Fibroblast of skin of left quadriceps (primary cell): ENCODE results near the gene MCCC2.
"Not testable (repeated sequence)": the region's sequence is repeated elsewhere in the genome, so short reads cannot be mapped to it uniquely, and the experiment has no call there.

ENCODE experiments used
- DNase-seq, 2 experiments: peaks; one replicate each; pipeline ENCODE4 v3.0.0-alpha.2; 2013; ENCODE audit warnings: low read depth in 2 of 2

The MCCC2 gene

GRCh38 chr5:71586941-71587765 is at the start of gene MCCC2:
MCCC2 (plus strand) TSS chr5:71587340; CDS start chr5:71587426, 86 bp downstream.
- DNase-seq = peak; percentile 88 to 89

- no peak for DNase-seq
Measured at GRCh38 chr5:71537687-71538086, 49.5 kb upstream of the MCCC2 start.

GRCh38 chr5:71550885-71551284 is 36.3 kb upstream of the MCCC2 start:
- not testable (repeated sequence) for DNase-seq

- not testable (repeated sequence) for DNase-seq
Measured at GRCh38 chr5:71551582-71551981, 35.6 kb upstream of the MCCC2 start.

GRCh38 chr5:71552026-71552749 is 35.0 kb upstream of the MCCC2 start:
- not testable (repeated sequence) for DNase-seq

- no peak for DNase-seq
Measured at GRCh38 chr5:71563161-71563560, 24.0 kb upstream of the MCCC2 start.

GRCh38 chr5:71564895-71565294 is 22.2 kb upstream of the MCCC2 start:
- DNase-seq = no peak

GRCh38 chr5:71569748-71570509 is 17.2 kb upstream of the MCCC2 start:
- DNase-seq = no peak

- not testable (repeated sequence) for DNase-seq
Measured at GRCh38 chr5:71571811-71572210, 15.3 kb upstream of the MCCC2 start.

GRCh38 chr5:71573591-71573990 is 13.5 kb upstream of the MCCC2 start:
- no peak for DNase-seq

GRCh38 chr5:71575588-71575987 is 11.6 kb upstream of the MCCC2 start:
- not testable (repeated sequence) for DNase-seq

- DNase-seq = no peak
Measured at GRCh38 chr5:71576241-71576640, 10.9 kb upstream of the MCCC2 start.

GRCh38 chr5:71577839-71578238 is 9.3 kb upstream of the MCCC2 start:
- not testable (repeated sequence) for DNase-seq

- DNase-seq = no peak
Measured at GRCh38 chr5:71582945-71583584, 4.1 kb upstream of the MCCC2 start.

GRCh38 chr5:71586052-71586940 is 844 bp upstream of the MCCC2 start:
- DNase-seq = no peak

GRCh38 chr5:71587766-71588532 is 809 bp downstream of the MCCC2 start:
- no peak for DNase-seq

- DNase-seq = no peak
Measured at GRCh38 chr5:71588533-71588885, 1.4 kb downstream of the MCCC2 start.

GRCh38 chr5:71589903-71590302 is 2.8 kb downstream of the MCCC2 start:
- DNase-seq = no peak

GRCh38 chr5:71591100-71591499 is 4.0 kb downstream of the MCCC2 start:
- no peak for DNase-seq

GRCh38 chr5:71596169-71596568 is 9.0 kb downstream of the MCCC2 start:
- no peak for DNase-seq
